ENCODE data around the gene NLGN1. TPM values are rescaled to one million over a fixed set of nuclear protein-coding genes. Genes with fewer than 3 reads are reported as not detected.

The NLGN1 gene
- total and polyA plus RNA-seq, 2 experiments from 2014 or later = 5.1 to 11.2 TPM

DNA sequence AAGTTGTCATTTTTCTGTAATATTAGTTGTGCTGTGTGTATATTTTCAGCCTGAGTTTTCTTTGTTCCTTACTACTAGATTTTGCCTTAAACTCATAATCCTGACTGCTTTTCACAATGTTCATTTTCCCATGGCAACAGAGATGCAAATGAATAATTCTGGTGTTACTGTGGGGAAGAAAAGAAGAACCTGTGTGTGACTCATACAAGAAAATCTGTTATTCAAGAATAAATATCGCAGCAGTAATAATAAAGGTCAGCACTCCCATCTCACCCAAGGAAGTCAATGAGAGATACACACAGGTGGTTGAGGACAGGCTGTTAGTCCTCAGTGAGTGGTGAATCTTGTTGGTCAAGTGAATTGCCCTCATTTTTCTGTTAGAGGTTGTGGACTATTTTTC, 805.0 kb downstream of the NLGN1 start:
- Histone ChIP-seq H3K4me3 (no peak overlapping the region), H2AFZ (no peak overlapping the region), H3K36me3 (replicated peaks; ENCODE audit: insufficient read depth, low read depth) (no peaks in the 10 kb centered on the region), H3K4me2 (no peak overlapping the region), H3K9me2 (replicated peaks; ENCODE audit: insufficient read depth) (no peaks in the 10 kb centered on the region), H3K79me2 (no peaks in the 10 kb centered on the region), H3K27ac (no peak overlapping the region), H4K20me1 (ENCODE audit: insufficient read depth, poor library complexity, severe bottlenecking) (no peaks in the 10 kb centered on the region), H3K4me1 (ENCODE audit: insufficient read depth) (no peaks in the 10 kb centered on the region), H3K27me3 (no peaks in the 10 kb centered on the region), H3K9me3 (ENCODE audit: low read depth) (no peaks in the 10 kb centered on the region)
- TF ChIP-seq, protein P1, sequence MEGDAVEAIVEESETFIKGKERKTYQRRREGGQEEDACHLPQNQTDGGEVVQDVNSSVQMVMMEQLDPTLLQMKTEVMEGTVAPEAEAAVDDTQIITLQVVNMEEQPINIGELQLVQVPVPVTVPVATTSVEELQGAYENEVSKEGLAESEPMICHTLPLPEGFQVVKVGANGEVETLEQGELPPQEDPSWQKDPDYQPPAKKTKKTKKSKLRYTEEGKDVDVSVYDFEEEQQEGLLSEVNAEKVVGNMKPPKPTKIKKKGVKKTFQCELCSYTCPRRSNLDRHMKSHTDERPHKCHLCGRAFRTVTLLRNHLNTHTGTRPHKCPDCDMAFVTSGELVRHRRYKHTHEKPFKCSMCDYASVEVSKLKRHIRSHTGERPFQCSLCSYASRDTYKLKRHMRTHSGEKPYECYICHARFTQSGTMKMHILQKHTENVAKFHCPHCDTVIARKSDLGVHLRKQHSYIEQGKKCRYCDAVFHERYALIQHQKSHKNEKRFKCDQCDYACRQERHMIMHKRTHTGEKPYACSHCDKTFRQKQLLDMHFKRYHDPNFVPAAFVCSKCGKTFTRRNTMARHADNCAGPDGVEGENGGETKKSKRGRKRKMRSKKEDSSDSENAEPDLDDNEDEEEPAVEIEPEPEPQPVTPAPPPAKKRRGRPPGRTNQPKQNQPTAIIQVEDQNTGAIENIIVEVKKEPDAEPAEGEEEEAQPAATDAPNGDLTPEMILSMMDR (IDR thresholded peaks at IDR 0.05; ENCODE audit: poor library complexity) = no peak
- TF ChIP-seq EZH2 (IDR thresholded peaks at IDR 0.05; ENCODE audit: borderline replicate concordance) = no peak
- TF ChIP-seq EZH2phosphoT487 (IDR thresholded peaks at IDR 0.05; ENCODE audit: low read depth, severe bottlenecking, unreplicated experiment) = no peak
- 96% methylated on average over 1 of the region's 1 CpG for WGBS (ENCODE audit: low lambda C conversion rate, missing lambda C conversion rate)
- no peak for DNase-seq (ENCODE audit: low spot score)

DNA sequence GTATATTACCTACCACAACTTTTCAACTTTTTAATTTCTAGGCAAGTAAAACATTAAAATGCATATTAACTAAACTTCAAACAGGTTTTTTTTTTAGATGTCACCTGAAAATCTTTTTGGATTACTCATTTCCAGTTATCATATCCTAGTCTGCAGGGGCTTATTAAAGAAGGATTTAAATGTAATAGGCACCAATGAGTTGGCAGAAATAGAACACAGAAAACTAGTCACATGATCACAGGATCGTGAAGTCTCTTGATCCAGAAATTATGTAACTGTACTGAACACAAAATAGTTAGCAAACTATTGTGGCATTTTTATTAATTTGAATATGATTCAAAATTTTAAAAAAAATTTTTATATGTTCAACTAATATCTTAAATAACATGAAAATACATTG, 807.2 kb downstream of the NLGN1 start:
- Histone ChIP-seq H3K27me3 (no peaks in the 10 kb centered on the region), H2AFZ (no peak overlapping the region), H3K9me3 (ENCODE audit: low read depth) (no peaks in the 10 kb centered on the region), H4K20me1 (ENCODE audit: insufficient read depth, poor library complexity, severe bottlenecking) (no peaks in the 10 kb centered on the region), H3K9me2 (replicated peaks; ENCODE audit: insufficient read depth) (no peaks in the 10 kb centered on the region), H3K4me1 (ENCODE audit: insufficient read depth) (no peaks in the 10 kb centered on the region), H3K4me3 (no peak overlapping the region), H3K79me2 (no peaks in the 10 kb centered on the region), H3K36me3 (replicated peaks; ENCODE audit: insufficient read depth, low read depth) (no peaks in the 10 kb centered on the region), H3K4me2 (no peak overlapping the region), H3K27ac (no peak overlapping the region)
- TF ChIP-seq EZH2 (IDR thresholded peaks at IDR 0.05; ENCODE audit: borderline replicate concordance) = no peak
- TF ChIP-seq, protein P1 (IDR thresholded peaks at IDR 0.05; ENCODE audit: poor library complexity) = no peak
- no peak for TF ChIP-seq EZH2phosphoT487 (IDR thresholded peaks at IDR 0.05; ENCODE audit: low read depth, severe bottlenecking, unreplicated experiment)
- 79% methylated on average over 1 of the region's 1 CpG for WGBS (ENCODE audit: low lambda C conversion rate, missing lambda C conversion rate)
- DNase-seq (ENCODE audit: low spot score) = no peak

DNA sequence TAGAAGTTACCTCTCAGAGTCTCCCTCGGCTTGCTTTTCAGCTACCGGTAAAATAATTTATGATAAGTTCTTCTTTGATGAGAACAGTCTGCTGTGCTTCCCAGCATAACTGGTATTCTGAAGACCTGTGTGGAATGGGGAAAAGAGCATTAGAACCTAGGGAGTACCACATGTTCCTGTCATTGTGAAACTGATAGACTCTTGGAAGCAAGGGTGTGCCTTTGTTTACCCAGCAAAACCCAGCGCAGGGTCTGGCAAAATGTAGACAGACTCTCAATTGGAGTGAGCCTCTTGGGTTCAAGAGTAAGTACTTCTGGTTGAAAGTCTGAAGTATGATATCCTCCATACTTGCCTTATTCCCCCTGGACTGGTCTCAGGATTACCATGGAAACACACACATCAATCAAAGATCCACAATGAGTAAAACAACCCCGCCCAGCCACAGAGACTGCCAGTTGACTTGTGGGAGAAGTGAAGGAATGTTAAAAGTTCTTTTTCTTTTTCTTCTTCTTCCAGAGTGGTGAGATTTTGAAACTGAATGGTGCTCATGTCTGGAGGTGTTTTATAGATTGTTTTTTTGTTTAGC, 809.2 kb downstream of the NLGN1 start:
- no peaks in the 10 kb centered on the region for H3K36me3 ChIP-seq (replicated peaks; ENCODE audit: insufficient read depth, low read depth)
- H3K4me2 ChIP-seq = no peak overlapping the region
- no peak overlapping the region for H3K4me3 ChIP-seq
- no peaks in the 10 kb centered on the region for H3K9me2 ChIP-seq (replicated peaks; ENCODE audit: insufficient read depth)
- WGBS (ENCODE audit: low lambda C conversion rate, missing lambda C conversion rate) = 89% methylated on average over 4 of the region's 4 CpGs
- TF ChIP-seq EZH2 (IDR thresholded peaks at IDR 0.05; ENCODE audit: borderline replicate concordance) (no peak), EZH2phosphoT487 (IDR thresholded peaks at IDR 0.05; ENCODE audit: low read depth, severe bottlenecking, unreplicated experiment) (no peak)
- TF ChIP-seq, protein P1 (IDR thresholded peaks at IDR 0.05; ENCODE audit: poor library complexity) = no peak
- H3K27me3 ChIP-seq = no peaks in the 10 kb centered on the region
- H3K27ac ChIP-seq = no peak overlapping the region
- DNase-seq (ENCODE audit: low spot score) = no peak
- no peaks in the 10 kb centered on the region for H3K9me3 ChIP-seq (ENCODE audit: low read depth)
- H3K79me2 ChIP-seq = no peaks in the 10 kb centered on the region
- H2AFZ ChIP-seq = no peak overlapping the region
- no peaks in the 10 kb centered on the region for H3K4me1 ChIP-seq (ENCODE audit: insufficient read depth)
- no peaks in the 10 kb centered on the region for H4K20me1 ChIP-seq (ENCODE audit: insufficient read depth, poor library complexity, severe bottlenecking)

Measured in hepatocyte (in vitro differentiated cells).